Right lobe of liver (tissue), 6 donors: Measurements from ENCODE around the gene CCDC127. TPM values are rescaled to one million over a fixed set of nuclear protein-coding genes. Genes with fewer than 3 reads are reported as not detected.

ENCODE experiments used
- ATAC-seq, 4 donors: fragments of 200-7000 bp; cut with Tn5 transposase; one replicate each; pipeline ENCODE4 v1.9.1; 2020; ENCODE audit warnings: mild to moderate bottlenecking in 4 of 4, moderate library complexity in 4 of 4
- DNase-seq, 3 donors: peaks; one replicate each; pipeline ENCODE4 v3.0.0-alpha.2; 2020
- H3K27ac ChIP-seq, 3 donors: fragments of 200-600 bp; one replicate each; pipeline ENCODE4 v1.8.0; 2022
- H3K27me3 ChIP-seq, 2 donors: fragments of 200-600 bp; one replicate each; pipeline ENCODE4 v1.8.0; 2022
- H3K36me3 ChIP-seq, 4 donors: fragments of 200-600 bp; sonication (generic) in 1 of 4; one replicate each; pipeline versions ENCODE4 v1.5.1 to v1.8.0; 2017 to 2022; ENCODE audit warnings: control low read depth in 1 of 4
- H3K4me1 ChIP-seq, 4 donors: fragments of 200-600 bp; sonication (generic) in 1 of 4; one replicate each; pipeline versions ENCODE4 v1.5.1 to v1.8.0; 2017 to 2022; ENCODE audit warnings: control low read depth in 1 of 4
- H3K4me3 ChIP-seq, 3 donors: fragments of 200-600 bp; one replicate each; pipeline ENCODE4 v1.8.0; 2022
- H3K9me3 ChIP-seq, 4 donors: fragments of 200-600 bp; sonication (generic) in 1 of 4; one replicate each; pipeline versions ENCODE4 v1.5.1 to v1.8.0; 2017 to 2022; ENCODE audit warnings: control low read depth in 1 of 4
- POLR2A ChIP-seq: fragments of 450-650 bp; IDR thresholded peaks from one replicate; pipeline ENCODE4 v1.6.1; 2017; ENCODE audit warnings: antibody characterized with exemption, mild to moderate bottlenecking
- WGBS: methylation state at CpG from one replicate; pipeline ENCODE4 v1.1.6; 2018; ENCODE audit warnings: low coverage, low lambda C conversion rate; ENCODE audit not compliant: insufficient coverage; ENCODE audit errors: missing lambda C conversion rate; 5-methylcytosine and 5-hydroxymethylcytosine counted together
- intact Hi-C, 2 donors: fragments of 100-400 bp; cut with DNase I; formaldehyde crosslinking; loops; one replicate each; pipeline versions ENCODE4 v1.11.2 to v1.14.1; 2022
- total RNA-seq, 6 experiments: library from RNA; depleted of rRNA in 2 of 6; stranded (reverse); fragments of >200 nt in 2 of 6; fragmentation: NEBNext Ultra II Directional in 3 of 6; extraction: Animal tissue kit (Norgen Biotek cat#: 25700) in 3 of 6; gene quantifications; one replicate each; pipeline versions ENCODE4 v1.1.0 to v1.2.4, GENCODE V29; 2016 to 2023
- TF ChIP-seq, protein P1 (sequence below), 4 donors: fragments of 200-600 bp in 3 of 4; fragments of 450-650 bp in 1 of 4; IDR thresholded peaks; one replicate each; pipeline versions ENCODE4 v1.5.1 to v1.8.0; 2016 to 2022; ENCODE audit warnings: antibody characterized with exemption in 4 of 4, mild to moderate bottlenecking in 2 of 4
- donor health status: DM: no; HTN: yes; CAD: no.
- donor health status: DM: no; HTN: no; CAD: no.
- donor health status: DM: no; HTN: no; CAD: no.
- donor health status: DM: no; HTN: yes; CAD: no.
- donor health status: DM: no; HTN: yes; CAD: no.

The CCDC127 gene
- total RNA-seq, 6 experiments from 2014 or later, result 1.2 to 3.6 (median 2.2) TPM

DNA sequence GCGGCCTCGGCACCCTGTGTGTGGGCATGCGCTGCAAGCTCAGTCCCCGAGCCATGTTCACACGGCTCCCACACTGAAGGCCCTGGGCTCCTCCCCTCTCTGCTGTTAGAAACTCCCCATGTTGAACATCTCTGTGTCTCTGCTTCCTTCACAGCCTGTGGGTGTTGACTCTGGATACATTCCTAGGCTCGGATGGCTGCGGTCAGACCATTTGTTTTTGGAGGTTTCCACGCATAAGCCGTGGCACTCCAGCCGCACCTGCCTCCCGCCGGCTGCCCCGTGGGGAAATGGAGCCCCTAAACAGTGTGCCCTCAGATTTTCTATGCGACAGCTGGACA, 57.8 kb downstream of the CCDC127 start:
- intact Hi-C loops, result no loop called here
- H3K4me1 ChIP-seq, result no peaks in the 10 kb centered on the region
- H3K36me3 ChIP-seq, result no peaks in the 10 kb centered on the region
- WGBS, result 60% methylated on average over 6 of the region's 14 CpGs
- no peak overlapping the region for H3K4me3 ChIP-seq
- H3K27ac ChIP-seq, result no peak overlapping the region
- H3K9me3 ChIP-seq, result no peaks in the 10 kb centered on the region
- ATAC-seq, result no peak
- peak in 1 of 3 donors; percentile 24 for DNase-seq
- TF ChIP-seq POLR2A, result no peak
- TF ChIP-seq, protein P1, sequence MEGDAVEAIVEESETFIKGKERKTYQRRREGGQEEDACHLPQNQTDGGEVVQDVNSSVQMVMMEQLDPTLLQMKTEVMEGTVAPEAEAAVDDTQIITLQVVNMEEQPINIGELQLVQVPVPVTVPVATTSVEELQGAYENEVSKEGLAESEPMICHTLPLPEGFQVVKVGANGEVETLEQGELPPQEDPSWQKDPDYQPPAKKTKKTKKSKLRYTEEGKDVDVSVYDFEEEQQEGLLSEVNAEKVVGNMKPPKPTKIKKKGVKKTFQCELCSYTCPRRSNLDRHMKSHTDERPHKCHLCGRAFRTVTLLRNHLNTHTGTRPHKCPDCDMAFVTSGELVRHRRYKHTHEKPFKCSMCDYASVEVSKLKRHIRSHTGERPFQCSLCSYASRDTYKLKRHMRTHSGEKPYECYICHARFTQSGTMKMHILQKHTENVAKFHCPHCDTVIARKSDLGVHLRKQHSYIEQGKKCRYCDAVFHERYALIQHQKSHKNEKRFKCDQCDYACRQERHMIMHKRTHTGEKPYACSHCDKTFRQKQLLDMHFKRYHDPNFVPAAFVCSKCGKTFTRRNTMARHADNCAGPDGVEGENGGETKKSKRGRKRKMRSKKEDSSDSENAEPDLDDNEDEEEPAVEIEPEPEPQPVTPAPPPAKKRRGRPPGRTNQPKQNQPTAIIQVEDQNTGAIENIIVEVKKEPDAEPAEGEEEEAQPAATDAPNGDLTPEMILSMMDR (IDR thresholded peaks at IDR 0.05), result no peak
- H3K27me3 ChIP-seq, result no peaks in the 10 kb centered on the region

- WGBS, result 59% methylated on average over 13 of the region's 19 CpGs
- intact Hi-C loops, result no loop called here
- no peaks in the 10 kb centered on the region for H3K9me3 ChIP-seq
- no peaks in the 10 kb centered on the region for H3K27me3 ChIP-seq
- no peak for ATAC-seq
- DNase-seq, result peak in 2 of 3 donors; percentile 18 to 31
- no peaks in the 10 kb centered on the region for H3K4me1 ChIP-seq
- no peak for TF ChIP-seq POLR2A
- TF ChIP-seq, protein P1 (IDR thresholded peaks at IDR 0.05), result no peak
- no peak overlapping the region for H3K27ac ChIP-seq
- H3K4me3 ChIP-seq, result no peak overlapping the region
- no peaks in the 10 kb centered on the region for H3K36me3 ChIP-seq
Measured at GRCh38 chr5:159448-160172, 58.3 kb downstream of the CCDC127 start.

GRCh38 chr5:158807-159447, 59.0 kb downstream of the CCDC127 start:
- no peaks in the 10 kb centered on the region for H3K9me3 ChIP-seq
- intact Hi-C loops, result no loop called here
- peak in 1 of 3 donors; percentile 24 for DNase-seq
- no peak for TF ChIP-seq POLR2A
- TF ChIP-seq, protein P1 (IDR thresholded peaks at IDR 0.05), result no peak
- WGBS, result 58% methylated on average over 10 of the region's 17 CpGs
- H3K4me1 ChIP-seq, result no peaks in the 10 kb centered on the region
- no peaks in the 10 kb centered on the region for H3K36me3 ChIP-seq
- no peak overlapping the region for H3K4me3 ChIP-seq
- H3K27me3 ChIP-seq, result no peaks in the 10 kb centered on the region
- H3K27ac ChIP-seq, result no peak overlapping the region
- ATAC-seq, result no peak

DNA sequence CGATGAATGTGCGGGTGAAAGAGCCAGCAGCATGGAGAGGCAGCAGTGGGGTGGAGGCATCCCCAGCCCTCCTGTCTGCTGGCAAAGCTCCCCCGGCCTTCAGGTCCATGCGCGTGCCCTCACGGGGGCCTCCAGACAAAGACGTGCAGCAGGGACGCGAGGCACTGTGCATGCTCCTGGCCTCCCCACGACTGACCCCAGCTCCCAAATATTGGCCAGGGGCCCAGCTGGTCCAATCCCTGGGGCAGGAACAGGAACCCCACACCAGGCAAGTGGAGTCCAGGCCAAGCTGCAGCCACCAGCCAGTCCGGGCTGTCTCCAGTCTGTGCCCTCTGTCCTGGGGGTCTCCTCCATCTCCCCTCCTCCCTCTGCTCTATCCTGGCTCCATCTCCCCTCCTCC, 60.2 kb downstream of the CCDC127 start:
- Histone ChIP-seq H3K36me3 (no peaks in the 10 kb centered on the region), H3K9me3 (no peaks in the 10 kb centered on the region), H3K4me3 (no peak overlapping the region), H3K27ac (no peak overlapping the region), H3K4me1 (no peaks in the 10 kb centered on the region), H3K27me3 (no peaks in the 10 kb centered on the region)
- ATAC-seq (no peak), DNase-seq (peak in 1 of 3 donors; percentile 44)
- WGBS, result 92% methylated on average over 4 of the region's 11 CpGs
- intact Hi-C loops, result no loop called here
- TF ChIP-seq, protein P1 (IDR thresholded peaks at IDR 0.05), result no peak
- no peak for TF ChIP-seq POLR2A
